GM12864 (cell line): Measurements from ENCODE around the gene CDC5L.
"Not testable (repeated sequence)": the region's sequence is repeated elsewhere in the genome, so short reads cannot be mapped to it uniquely, and the experiment has no call there.

Source experiments
- DNase-seq: peaks from one replicate; pipeline ENCODE4 v3.0.0-alpha.2; 2011; ENCODE audit warnings: low read depth
- H3K4me3 ChIP-seq: 2 replicates; pipeline ENCODE4 v1.5.1; 2011; ENCODE audit warnings: mild to moderate bottlenecking, low read depth, low read length, control low read depth
- TF ChIP-seq, protein P1 (sequence below): IDR thresholded peaks from 2 replicates; pipeline ENCODE4 v1.5.1; 2011; ENCODE audit warnings: low read depth, mild to moderate bottlenecking, moderate library complexity, low read length, control low read depth, inconsistent platforms; ENCODE audit errors: missing control alignments

The CDC5L gene

DNA sequence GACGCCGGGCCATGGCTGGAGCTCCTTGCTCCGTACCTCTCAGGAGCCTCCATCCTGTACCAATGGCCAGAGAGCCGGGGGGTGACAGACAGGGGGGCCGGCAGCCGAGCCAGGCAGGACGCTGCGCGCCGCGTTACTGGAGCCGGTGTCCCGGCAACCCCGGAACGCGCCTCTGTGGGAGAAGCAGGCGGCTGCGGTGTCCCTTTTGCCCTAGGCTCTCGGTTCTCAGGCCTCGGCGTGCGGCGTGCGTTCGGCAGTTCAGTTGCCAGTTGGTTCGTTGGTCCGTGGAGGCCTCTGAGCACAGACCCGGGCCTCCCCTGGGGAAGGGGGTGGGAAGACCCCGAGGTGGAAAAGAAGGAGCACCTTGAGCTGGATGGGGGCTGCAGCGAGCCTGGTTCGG, 45.0 kb upstream of the CDC5L start, which contains the start of gene SPATS1:
SPATS1 (plus strand) TSS at position 162 of the 400 bp plus-strand sequence. CDS start 446 bp downstream, outside the sequence.
- H3K4me3 ChIP-seq, result no peak within 1 kb of the TSS
- no peak for DNase-seq
- TF ChIP-seq, protein P1, sequence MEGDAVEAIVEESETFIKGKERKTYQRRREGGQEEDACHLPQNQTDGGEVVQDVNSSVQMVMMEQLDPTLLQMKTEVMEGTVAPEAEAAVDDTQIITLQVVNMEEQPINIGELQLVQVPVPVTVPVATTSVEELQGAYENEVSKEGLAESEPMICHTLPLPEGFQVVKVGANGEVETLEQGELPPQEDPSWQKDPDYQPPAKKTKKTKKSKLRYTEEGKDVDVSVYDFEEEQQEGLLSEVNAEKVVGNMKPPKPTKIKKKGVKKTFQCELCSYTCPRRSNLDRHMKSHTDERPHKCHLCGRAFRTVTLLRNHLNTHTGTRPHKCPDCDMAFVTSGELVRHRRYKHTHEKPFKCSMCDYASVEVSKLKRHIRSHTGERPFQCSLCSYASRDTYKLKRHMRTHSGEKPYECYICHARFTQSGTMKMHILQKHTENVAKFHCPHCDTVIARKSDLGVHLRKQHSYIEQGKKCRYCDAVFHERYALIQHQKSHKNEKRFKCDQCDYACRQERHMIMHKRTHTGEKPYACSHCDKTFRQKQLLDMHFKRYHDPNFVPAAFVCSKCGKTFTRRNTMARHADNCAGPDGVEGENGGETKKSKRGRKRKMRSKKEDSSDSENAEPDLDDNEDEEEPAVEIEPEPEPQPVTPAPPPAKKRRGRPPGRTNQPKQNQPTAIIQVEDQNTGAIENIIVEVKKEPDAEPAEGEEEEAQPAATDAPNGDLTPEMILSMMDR, result no peak

DNA sequence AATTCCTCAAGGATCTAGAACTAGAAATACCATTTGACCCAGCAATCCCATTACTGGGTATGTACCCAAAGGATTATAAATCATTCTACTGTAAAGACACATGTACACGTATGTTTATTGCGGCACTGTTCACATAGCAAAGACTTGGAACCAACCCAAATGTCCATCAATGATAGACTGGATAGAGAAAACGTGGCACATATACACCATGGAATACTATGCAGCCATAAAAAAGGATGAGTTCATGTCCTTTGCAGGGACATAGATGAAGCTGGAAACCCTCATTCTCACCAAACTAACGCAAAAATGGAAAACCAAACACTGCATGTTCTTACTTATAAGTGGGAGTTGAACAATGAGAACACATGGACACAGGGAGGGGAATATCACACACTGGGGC, 40.7 kb upstream of the CDC5L start:
- DNase-seq, result not testable (repeated sequence)

DNA sequence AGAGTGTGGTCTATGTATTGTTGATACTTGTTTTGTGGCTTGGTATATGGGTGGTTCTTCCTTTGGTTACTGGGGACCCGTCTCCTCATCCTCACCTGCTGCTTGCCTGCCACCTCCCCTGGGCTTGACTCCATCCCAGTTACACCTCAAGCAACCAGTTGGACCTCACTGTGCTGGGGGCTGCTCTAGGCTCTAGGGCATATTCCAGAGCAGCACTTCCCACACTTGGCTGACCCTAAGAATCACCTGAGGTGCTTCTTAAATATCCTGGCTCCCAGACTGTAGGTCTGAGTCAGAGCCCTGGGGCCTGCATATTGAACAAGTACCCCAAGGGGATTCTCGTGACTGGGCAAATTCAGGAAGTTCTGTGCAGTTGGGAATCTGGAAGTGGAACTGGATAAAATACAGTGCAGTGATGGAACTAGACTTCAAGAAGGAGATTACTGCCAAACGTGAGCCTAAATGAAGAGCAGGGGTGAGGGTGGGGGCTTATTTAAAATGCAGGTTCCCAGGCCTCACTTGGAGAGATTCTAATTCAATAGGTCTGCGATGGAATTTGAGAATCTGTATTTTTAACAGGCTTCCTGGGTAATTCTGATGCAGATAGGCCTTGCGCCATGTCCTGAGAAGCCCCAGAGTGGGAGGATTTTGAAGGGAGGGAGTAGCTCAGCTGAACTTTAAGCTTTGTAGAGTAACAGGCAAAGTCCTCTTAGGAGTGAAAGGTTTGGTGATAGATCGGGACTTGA, 37.4 kb upstream of the CDC5L start:
- TF ChIP-seq, protein P1, result no peak
- no peak overlapping the region for H3K4me3 ChIP-seq
- DNase-seq, result no peak

More for the DNA sequence above, 40.7 kb upstream of the CDC5L start:
- not testable (repeated sequence) for H3K4me3 ChIP-seq

DNA sequence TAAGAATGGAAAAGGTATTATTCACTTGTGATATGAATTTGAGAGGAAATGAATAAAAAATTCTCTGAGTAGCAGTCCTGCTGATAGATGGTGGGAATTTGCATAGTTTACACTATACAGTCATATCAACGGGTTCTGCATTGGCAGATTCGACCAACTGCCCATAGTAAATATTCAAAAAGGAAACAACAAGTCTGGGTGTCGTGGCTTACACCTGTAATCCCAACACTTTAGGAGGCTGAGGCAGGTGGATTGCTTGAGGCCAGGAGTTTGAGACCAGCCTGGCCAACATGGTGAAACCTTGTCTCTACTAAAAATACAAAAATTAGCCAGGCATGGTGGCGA, 36.9 kb upstream of the CDC5L start:
- not testable (repeated sequence) for DNase-seq

DNA sequence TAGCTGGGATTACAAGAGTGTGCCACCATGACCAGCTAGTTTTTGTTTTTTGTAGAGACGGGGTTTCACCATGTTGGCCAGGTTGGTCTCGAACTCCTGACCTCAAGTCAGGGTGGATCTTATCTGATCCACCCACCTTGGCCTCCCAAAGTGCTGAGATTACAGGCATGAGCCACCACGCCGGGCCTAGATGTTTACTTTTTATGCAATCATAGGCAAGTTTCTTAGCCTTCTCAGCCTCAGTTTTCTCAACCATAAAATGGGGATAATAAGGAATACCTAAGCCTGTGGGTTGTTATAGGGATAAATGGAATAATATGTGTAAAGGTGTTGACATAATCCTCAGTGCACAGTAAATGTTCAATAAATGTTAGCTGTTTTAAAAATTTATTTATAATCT, 35.2 kb upstream of the CDC5L start:
- TF ChIP-seq, protein P1, result no peak
- H3K4me3 ChIP-seq, result no peak overlapping the region
- DNase-seq, result no peak

More for the DNA sequence above, 36.9 kb upstream of the CDC5L start:
- not testable (repeated sequence) for H3K4me3 ChIP-seq

DNA sequence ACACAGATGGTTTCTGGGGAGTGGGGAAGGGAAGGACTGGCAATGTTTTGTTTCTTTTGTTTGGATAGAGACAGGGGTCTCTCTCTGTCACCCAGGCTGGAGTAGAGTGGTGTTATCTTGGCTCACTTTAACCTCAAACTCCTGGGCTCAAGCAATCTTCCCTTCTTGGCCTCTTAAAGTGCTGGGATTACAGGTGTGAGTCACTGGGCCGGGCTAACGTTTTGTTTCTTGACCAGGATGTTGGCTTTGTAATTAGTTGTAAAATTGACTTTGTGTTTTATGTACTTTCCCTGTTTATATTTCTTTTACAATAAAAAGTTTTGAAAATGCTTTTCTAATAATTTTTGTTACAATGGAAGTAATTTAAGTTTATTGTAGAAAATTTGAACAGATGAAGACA, 34.2 kb upstream of the CDC5L start:
- no peak overlapping the region for H3K4me3 ChIP-seq
- DNase-seq, result no peak
- TF ChIP-seq, protein P1, result no peak

DNA sequence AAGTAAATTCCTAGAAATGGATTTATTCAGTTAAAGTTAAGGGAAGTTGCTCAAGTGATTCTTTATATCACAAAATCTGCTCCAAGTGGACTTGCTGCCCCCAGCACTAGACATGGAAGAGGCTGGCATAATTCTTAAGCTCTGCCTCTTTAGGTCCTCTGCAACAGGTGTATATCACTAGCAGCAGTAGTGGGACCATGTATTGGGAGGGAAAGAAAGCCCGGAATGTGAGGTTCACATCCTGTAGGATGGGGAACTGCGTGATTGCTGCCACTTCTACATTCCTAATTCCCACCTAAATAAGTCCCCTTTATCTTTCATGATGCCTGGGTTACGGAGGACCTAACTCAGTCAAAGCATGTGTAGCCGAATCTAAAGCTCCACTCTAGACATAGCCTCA, 31.9 kb upstream of the CDC5L start:
- no peak for DNase-seq
- H3K4me3 ChIP-seq, result no peak overlapping the region
- TF ChIP-seq, protein P1, result no peak

DNA sequence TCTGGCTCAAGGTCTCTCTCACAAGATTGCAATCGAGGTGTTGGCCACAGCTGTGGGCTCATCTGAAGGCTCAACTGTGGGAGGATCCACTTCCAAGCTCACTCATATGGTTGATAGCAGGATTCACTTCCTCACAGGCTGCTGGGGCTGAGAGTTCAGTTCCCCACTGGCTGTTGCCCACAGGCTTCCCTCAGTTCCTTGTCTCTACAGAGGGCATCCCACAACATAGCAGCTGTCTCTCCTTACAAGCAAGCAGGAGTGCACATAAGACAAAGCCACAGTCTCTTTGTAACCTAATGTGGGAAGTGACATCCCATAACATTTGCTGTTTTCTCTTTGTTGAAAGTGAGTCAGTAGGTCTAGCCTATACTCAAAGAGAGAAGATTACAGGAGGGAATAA, 31.0 kb upstream of the CDC5L start:
- DNase-seq, result no peak
- no peak overlapping the region for H3K4me3 ChIP-seq
- TF ChIP-seq, protein P1, result no peak
